Measurements from ENCODE around the gene GRK4. TPM values are rescaled to one million over a fixed set of nuclear protein-coding genes. Genes with fewer than 3 reads are reported as not detected.
"Not testable (repeated sequence)": the region's sequence is repeated elsewhere in the genome, so short reads cannot be mapped to it uniquely, and the experiment has no call there.

GRK4 gene
- total RNA-seq, 2 donors from 2014 or later, result 3.8 to 5.5 TPM

DNA sequence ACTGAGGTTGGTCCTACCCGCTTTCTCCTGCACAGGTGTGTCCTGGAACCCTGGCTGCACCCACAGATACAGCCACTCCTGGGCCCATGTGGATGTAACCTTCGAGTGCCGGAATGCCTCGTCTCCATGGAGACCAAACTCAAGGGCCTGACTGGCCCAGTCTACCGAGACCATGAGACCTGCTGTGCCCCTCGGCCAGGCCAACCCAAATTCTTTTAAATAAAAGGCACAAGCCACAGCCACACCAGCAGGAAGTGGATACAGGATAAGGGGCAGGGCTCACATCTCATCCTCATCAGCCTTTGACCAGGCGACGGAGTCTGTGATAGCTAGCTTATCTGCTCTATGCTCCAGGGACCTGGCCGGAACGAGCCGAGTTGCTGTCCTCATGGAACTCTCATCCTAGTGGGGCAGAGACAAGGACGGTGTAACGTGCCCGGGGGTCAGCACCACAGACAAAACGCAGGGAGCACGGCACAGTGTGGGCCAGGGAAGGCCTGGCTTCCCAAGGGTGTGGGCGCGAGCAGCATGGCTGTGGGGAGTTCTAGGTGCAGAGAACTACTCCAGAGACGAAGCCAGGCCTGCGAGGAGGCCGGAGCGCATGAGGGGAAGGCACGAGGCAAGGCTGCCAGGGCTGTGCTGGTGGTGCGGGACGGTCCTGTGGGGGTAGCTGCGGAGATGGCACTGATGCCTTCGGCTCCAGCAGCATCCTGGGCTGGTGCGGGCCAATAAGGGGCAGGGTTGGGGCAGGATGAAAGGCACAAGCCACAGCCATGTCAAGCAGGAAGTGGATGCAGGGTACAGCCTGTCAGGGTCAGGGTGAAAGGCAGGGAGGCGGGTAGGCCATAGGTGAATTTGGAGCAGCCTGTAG is 22.9 kb upstream of the GRK4 start:
- H3K27ac Mint-ChIP-seq, result peak overlapping the region; percentile 52
- no peak for ATAC-seq (replicated peaks in 1 of 2)
- H3K4me1 Mint-ChIP-seq (ENCODE audit: low read depth), result peaks cover 64% of the 10 kb centered on the region
- no peaks in the 10 kb centered on the region for H3K9me3 Mint-ChIP-seq
- no peaks in the 10 kb centered on the region for H3K27me3 Mint-ChIP-seq (ENCODE audit: low read depth)
- no peak for DNase-seq
- no peak overlapping the region for H3K4me3 Mint-ChIP-seq
- H3K36me3 Mint-ChIP-seq (ENCODE audit: insufficient read depth in 2 of 2), result peaks cover 24 to 37% of the 10 kb centered on the region in 2 donors

DNA sequence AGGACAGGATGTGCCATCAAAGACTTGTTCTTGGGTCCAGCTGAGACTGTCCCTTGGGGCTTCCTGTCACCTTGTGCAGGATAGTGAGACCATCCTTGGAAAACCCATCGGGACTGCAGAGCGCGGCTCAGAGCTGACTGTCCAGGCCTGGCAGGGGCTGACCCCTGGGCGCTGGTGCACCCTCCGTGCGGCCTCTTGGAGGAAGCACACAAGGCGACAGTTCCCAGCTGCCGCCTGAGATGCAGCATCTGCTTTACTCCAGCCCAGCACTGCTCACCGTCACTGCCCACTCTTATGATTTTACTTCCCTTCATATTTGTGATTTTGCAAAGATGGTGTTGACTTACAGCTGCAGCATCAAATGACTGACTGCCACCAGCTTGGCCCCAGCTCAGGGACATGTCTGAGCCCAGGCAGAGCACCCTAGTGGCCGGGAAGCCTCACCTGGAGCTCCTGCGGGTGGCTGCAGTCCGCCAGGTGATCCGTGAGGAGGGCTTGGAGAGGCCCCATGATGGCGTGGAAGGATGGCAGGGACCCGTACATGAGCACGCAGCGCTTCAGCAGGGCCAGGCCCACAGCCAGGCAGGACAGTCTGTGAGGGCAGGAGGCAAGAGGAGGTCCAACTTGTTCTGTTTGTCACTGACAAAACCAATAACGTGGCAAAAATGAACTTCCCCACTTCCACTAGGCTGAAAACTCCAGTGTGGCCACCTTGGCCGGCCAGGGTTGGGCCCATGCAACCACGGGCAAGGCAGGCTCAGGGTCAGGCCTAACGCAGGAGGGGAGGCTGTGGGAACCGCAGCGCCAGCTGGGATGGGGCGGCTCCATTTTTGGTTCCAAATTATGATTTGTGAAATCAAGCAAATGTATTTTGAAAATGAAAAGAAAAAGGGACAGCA is 22.0 kb upstream of the GRK4 start:
- ATAC-seq (replicated peaks in 1 of 2) (no peak), DNase-seq (no peak)
- Mint-ChIP-seq H3K36me3 (ENCODE audit: insufficient read depth in 2 of 2) (peaks cover 27 to 42% of the 10 kb centered on the region in 2 donors), H3K9me3 (no peaks in the 10 kb centered on the region), H3K27ac (peak overlapping the region; percentile 52), H3K4me1 (ENCODE audit: low read depth) (peaks cover 56% of the 10 kb centered on the region), H3K27me3 (ENCODE audit: low read depth) (no peaks in the 10 kb centered on the region), H3K4me3 (no peak overlapping the region)

DNA sequence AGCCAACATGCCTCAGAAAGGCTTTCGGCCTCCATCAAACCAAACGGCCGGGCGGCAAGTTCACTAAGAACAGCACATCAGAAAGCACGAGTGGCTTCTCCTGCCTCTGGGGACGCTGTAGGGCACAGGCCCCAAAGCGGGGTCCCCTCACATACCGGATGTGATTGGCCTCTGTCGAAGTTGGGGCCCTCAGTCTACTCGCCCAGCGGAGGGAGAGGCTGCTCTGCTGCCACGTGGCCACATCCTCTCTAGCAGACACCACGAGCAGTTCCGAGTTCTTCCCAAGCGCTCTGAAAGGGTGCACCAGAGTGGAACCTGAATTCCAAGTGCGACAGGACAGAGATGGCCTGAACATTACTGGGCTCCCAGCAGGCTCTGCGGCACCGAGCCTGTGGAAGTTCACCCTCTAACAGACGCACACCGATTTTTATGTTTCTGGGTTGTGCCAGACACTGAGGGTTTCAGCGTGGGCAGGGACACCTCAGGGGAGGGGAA is 21.3 kb upstream of the GRK4 start:
- Mint-ChIP-seq H3K27me3 (ENCODE audit: low read depth) (no peaks in the 10 kb centered on the region), H3K27ac (peak overlapping the region; percentile 74), H3K4me3 (peak overlapping the region; percentile 27 to 33), H3K9me3 (no peaks in the 10 kb centered on the region), H3K36me3 (ENCODE audit: insufficient read depth in 2 of 2) (peaks cover 24 to 45% of the 10 kb centered on the region in 2 donors), H3K4me1 (ENCODE audit: low read depth) (peaks cover 49% of the 10 kb centered on the region)
- peak in 1 of 2 donors; percentile 10 for ATAC-seq (replicated peaks in 1 of 2)
- DNase-seq, result no peak

DNA sequence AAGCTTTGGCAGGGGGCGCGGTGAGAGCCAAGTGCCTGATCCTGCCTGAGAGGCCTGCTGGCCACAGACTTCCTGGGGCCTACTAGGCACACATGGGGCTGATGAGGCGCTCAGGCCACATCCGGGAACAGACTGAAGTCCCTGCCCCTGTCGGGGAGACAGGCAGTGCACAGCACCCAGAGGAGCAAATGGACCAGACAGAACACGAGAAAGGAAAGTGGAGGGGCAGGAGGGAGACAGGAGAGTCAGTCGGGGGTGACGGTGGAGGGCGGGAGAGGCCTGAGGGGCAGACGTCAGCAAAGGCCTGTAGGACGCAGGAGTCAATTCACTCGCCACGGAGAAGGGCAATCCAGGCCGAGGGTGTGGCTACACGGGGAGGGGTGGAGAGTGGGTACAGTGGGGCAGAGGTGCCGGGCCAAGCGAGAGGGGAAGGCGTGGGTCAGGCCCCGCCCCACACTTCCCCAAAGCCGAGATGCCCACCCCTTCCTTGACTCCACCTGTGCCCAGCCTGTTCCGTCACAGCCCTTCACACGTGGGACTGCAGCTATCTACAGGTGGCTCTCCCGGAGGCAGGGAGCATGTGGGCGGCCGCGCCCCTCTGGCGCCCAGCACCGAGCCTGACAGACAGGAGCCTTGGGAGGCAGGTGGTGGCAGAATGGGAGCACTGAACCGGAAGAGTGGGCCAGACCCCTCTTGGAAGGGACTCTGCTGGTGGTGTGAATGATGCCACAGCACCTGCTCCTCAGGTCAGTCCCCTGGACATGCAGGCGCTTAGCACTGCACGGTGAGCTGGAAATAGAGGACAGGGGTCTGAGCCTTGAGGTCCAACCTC is 20.6 kb upstream of the GRK4 start:
- no peaks in the 10 kb centered on the region for H3K27me3 Mint-ChIP-seq (ENCODE audit: low read depth)
- H3K27ac Mint-ChIP-seq, result peak overlapping the region; percentile 74
- DNase-seq (no peak), ATAC-seq (replicated peaks in 1 of 2) (peak; percentile 20 to 58)
- H3K36me3 Mint-ChIP-seq (ENCODE audit: insufficient read depth in 2 of 2), result peaks cover 28 to 42% of the 10 kb centered on the region in 2 donors
- H3K4me3 Mint-ChIP-seq, result peak overlapping the region; percentile 27 to 33
- H3K4me1 Mint-ChIP-seq (ENCODE audit: low read depth), result peaks cover 42% of the 10 kb centered on the region
- H3K9me3 Mint-ChIP-seq, result no peaks in the 10 kb centered on the region

DNA sequence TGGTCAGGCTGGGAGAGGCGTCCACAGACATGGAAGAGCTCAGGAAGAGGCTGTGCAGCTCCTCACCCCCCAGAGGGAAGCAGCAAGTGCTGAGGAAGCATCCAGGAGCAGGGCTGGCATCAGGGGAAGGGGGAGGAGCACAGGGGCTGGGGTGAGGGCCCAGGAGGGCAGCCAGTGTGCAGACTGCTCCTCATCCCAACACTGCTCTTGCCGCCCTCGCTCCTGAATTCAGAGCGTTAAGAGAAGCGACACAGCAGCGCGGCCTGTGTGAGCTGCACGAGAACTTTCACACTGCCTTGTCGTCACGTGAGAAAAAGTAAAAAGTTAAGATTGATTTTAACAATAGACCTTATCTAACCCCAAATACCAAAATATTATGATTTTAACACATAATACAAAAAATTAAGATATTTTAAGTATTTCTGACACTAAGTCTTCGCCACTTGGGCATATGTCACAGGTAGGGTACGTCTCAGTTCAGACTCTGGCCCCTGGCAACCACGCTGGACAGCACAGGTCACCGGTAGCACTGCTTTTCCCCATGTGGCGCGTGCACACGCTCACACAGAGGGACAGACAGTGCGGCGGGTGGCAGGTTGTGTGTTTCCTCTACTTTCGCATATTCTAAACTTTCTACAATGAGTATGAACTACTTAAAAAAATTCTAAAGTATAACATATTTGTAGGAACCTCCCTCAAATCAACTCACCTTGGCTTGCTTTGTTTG is 19.8 kb upstream of the GRK4 start:
- no peak overlapping the region for H3K4me3 Mint-ChIP-seq
- H3K36me3 Mint-ChIP-seq (ENCODE audit: insufficient read depth in 2 of 2), result peaks cover 30 to 40% of the 10 kb centered on the region in 2 donors
- no peak for ATAC-seq (replicated peaks in 1 of 2)
- no peak for DNase-seq
- peak overlapping the region; percentile 18 for H3K27ac Mint-ChIP-seq
- no peaks in the 10 kb centered on the region for H3K27me3 Mint-ChIP-seq (ENCODE audit: low read depth)
- H3K9me3 Mint-ChIP-seq, result no peaks in the 10 kb centered on the region
- peaks cover 39% of the 10 kb centered on the region for H3K4me1 Mint-ChIP-seq (ENCODE audit: low read depth)

DNA sequence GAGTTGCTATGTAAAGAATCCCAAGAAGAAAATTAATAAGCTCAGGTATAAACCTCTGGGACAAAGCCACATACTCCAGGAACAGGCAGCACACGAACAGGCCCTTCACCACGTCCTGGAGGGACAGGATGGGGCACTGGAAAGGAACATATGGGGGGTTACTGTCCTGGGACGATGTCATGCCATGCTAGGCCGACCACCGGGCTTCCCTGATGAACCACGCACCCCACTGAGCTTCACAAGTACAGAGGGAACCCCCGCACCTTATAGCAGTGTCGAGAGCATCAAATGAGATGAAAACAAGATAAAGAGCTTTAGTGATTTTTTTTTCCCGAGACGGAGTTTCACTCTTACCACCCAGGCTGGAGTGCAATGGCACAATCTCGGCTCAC is 19.3 kb upstream of the GRK4 start:
- ATAC-seq (replicated peaks in 1 of 2), result no peak
- DNase-seq, result no peak
- no peaks in the 10 kb centered on the region for H3K9me3 Mint-ChIP-seq
- H3K4me1 Mint-ChIP-seq (ENCODE audit: low read depth), result peaks cover 34% of the 10 kb centered on the region
- no peaks in the 10 kb centered on the region for H3K27me3 Mint-ChIP-seq (ENCODE audit: low read depth)
- peak overlapping the region in 1 of 2 donors; percentile 4 for H3K4me3 Mint-ChIP-seq
- peaks cover 26 to 38% of the 10 kb centered on the region in 2 donors for H3K36me3 Mint-ChIP-seq (ENCODE audit: insufficient read depth in 2 of 2)
- peak overlapping the region; percentile 18 for H3K27ac Mint-ChIP-seq

DNA sequence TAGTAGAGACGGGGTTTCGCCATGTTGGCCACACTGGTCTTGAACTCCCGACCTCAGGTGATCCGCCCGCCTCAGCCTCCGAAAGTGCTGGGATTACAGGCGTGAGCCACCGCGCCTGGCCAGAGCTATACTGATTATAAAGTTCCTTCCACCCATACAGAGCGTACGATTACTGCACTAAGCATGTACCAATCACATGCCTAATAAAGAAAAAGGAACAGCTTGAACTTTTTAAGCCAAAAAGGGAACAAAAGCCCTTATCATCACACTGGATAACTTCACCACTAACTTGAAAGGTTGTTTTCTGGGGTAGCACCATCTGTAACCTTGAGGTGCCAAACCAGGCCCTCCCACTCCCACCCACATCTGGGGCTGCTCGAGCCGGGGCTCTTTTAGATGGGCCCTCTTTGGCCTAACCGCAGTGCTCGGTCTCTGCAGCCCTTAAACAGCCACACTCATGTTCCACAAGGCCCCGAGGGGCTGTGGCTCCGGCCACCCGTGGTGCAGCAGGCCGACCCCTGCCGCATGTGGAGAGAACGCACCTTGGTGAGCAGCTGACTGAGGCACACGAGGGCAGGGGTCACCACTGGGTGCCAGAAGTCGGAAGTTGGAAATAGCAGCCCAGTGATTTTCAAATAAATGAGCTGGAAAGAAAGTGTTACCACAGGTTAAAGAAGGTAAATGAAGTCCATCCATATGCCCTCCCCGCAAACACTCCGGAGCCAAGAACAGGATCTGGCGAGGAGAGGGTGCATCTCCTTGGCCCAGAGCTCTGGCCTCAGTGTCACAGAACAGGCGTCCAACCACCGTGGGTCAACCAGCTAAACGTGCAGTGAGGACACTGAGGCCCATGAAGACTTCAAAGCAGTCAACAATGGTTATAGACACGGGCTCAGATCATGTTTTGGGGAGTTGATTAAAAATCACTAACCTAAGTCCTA is 18.5 kb upstream of the GRK4 start:
- Mint-ChIP-seq H3K27ac (peak overlapping the region; percentile 22), H3K4me1 (ENCODE audit: low read depth) (peaks cover 28% of the 10 kb centered on the region), H3K4me3 (no peak overlapping the region), H3K27me3 (ENCODE audit: low read depth) (no peaks in the 10 kb centered on the region), H3K9me3 (no peaks in the 10 kb centered on the region), H3K36me3 (ENCODE audit: insufficient read depth in 2 of 2) (peaks cover 23 to 32% of the 10 kb centered on the region in 2 donors)
- ATAC-seq (replicated peaks in 1 of 2) (no peak), DNase-seq (no peak)

DNA sequence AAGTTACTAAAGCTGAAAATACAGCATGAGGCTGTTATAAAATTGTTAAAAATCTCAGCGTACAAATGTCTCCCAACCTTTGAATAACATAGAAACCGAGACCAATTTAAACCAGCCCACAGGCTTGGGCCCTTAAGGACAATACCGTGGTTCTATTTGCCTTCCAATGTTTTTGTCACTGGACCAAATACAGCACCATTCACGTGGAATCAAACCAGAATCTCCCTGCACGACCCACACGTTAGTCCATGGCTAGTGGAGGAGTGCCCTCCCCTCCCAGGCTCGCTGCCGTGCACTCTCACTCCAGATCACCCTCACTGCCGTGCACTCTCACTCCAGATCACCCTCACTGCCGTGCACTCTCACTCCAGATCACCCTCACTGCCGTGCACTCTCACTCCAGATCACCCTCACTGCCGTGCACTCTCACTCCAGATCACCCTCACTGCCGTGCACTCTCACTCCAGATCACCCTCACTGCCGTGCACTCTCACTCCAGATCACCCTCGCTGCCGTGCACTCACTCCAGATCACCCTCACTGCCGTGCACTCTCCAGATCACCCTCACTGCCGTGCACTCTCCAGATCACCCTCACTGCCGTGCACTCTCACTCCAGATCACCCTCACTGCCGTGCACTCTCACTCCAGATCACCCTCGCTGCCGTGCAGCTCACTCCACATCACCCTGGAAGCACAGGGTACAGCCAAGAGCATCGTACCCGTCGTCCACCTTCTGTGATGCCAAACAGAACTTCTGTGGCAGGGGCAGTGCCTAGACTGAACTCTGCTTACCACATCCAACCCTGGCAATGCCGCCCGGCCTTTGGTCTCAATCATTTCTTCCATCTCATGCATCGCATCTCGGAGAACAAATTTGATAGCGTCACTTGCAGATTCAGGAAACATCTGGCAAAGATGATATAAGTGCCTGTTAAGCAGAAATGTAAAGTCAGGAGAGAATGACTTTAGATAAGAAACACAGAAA is 17.5 kb upstream of the GRK4 start:
- ATAC-seq (replicated peaks in 1 of 2); H3K27ac Mint-ChIP-seq; H3K27me3 Mint-ChIP-seq (ENCODE audit: low read depth); H3K4me3 Mint-ChIP-seq; H3K9me3 Mint-ChIP-seq; DNase-seq: not testable (repeated sequence)
- peaks cover 28% of the 10 kb centered on the region for H3K4me1 Mint-ChIP-seq (ENCODE audit: low read depth)
- H3K36me3 Mint-ChIP-seq (ENCODE audit: insufficient read depth in 2 of 2), result peaks cover 23 to 38% of the 10 kb centered on the region in 2 donors

DNA sequence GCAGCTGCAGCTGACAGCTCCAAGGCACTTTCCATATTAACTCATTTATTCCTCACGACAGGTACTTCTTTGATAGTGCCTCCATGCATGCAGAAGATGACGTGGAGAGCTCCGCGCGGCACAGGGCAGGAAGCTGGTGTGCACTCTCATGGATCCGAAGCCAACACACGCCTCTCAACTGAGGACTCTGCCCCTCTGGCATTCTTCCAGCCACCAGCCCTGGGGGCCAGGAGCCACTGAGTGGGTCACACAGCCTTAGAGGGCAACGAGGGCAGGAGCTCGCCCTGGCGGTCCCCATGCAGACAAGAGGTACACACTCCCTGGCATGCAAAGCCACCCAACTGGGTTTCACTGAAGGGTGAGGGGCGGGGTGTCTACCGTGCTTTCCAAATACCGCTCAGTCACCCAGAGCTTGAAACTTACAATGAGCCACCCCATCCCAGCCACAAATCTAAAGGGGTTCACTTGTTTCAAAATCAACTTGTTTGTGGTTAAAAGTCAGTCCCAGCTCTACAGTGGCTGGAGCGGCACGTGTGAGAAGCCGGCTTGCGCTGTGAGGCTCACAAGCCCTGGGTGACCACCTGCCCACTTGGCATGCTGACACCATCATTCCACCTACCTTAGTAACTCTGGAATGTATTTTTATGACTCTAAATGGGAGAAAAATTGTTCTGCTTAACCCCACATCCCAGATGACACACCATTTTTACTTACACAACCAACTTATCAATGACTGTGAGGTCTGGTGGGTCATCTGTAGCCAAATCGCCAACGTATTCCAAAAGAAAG is 16.4 kb upstream of the GRK4 start:
- Mint-ChIP-seq H3K27me3 (ENCODE audit: low read depth) (no peaks in the 10 kb centered on the region), H3K36me3 (ENCODE audit: insufficient read depth in 2 of 2) (peaks cover 23 to 35% of the 10 kb centered on the region in 2 donors), H3K27ac (no peak overlapping the region), H3K9me3 (no peaks in the 10 kb centered on the region), H3K4me1 (ENCODE audit: low read depth) (peaks cover 24% of the 10 kb centered on the region), H3K4me3 (no peak overlapping the region)
- ATAC-seq (replicated peaks in 1 of 2) (no peak), DNase-seq (no peak)

DNA sequence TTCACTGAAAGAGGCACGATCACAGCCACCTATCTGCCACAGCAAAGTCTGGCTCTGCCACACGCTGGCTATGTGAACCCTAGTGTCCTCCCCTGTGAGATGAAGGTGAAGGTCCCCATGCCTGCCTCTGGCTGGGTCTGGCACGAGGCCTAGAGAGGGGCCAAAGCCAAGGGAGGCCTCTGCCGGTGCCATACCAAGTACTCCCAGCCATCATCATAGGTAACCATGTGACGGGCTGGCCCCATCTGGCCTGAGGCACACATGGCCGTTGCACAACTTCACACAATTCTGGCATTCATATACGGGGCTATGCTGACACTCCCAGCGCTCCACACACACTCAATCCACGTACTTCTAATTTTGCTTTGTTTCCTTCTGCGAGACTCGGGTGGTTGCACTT is 15.4 kb upstream of the GRK4 start:
- Mint-ChIP-seq H3K36me3 (ENCODE audit: insufficient read depth in 2 of 2) (peaks cover 21 to 34% of the 10 kb centered on the region in 2 donors), H3K27ac (peak overlapping the region; percentile 32), H3K9me3 (no peaks in the 10 kb centered on the region), H3K27me3 (ENCODE audit: low read depth) (no peaks in the 10 kb centered on the region), H3K4me3 (no peak overlapping the region), H3K4me1 (ENCODE audit: low read depth) (peaks cover 17% of the 10 kb centered on the region)
- no peak for DNase-seq
- ATAC-seq (replicated peaks in 1 of 2), result no peak

All from activated T-cell treated with anti-CD3 and anti-CD28 coated beads, Interleukin-2, amount 50 U/mL, for 72 hours (primary cell).